ENCODE data around the gene PANK1. TPM values are rescaled to one million over a fixed set of nuclear protein-coding genes. Genes with fewer than 3 reads are reported as not detected.

Gene PANK1
- total RNA-seq, 2 experiments from 2014 or later = 2.3 to 3.9 TPM

DNA sequence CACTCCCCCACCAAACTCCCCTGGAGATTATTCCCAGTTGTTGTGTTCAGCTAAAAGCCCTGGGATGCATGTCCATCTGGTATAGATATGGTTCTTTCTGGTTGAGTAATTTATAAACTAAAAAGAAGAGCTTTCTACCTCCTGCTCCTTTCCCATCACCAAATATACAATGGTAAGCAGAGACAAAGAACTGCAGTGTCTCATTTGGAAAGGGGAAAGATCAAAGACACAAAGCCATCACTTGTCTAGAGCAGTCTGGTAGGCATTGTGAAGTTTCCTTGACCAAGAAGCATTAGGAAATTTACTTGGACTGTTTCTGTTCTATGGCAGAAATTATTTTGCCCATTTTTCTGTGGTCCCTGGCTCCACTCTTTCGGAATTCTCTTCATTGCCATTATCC lies 24.9 kb upstream of the PANK1 start:
- Mint-ChIP-seq H3K36me3 (ENCODE audit: low read depth) (no peaks in the 10 kb centered on the region), H3K9me3 (no peaks in the 10 kb centered on the region), H3K4me1 (ENCODE audit: low read depth) (no peaks in the 10 kb centered on the region), H3K27me3 (peaks cover 4% of the 10 kb centered on the region), H3K27ac (no peak overlapping the region), H3K4me3 (no peak overlapping the region)
- ATAC-seq (no peak), DNase-seq (no peak)
- TF ChIP-seq, protein P1, sequence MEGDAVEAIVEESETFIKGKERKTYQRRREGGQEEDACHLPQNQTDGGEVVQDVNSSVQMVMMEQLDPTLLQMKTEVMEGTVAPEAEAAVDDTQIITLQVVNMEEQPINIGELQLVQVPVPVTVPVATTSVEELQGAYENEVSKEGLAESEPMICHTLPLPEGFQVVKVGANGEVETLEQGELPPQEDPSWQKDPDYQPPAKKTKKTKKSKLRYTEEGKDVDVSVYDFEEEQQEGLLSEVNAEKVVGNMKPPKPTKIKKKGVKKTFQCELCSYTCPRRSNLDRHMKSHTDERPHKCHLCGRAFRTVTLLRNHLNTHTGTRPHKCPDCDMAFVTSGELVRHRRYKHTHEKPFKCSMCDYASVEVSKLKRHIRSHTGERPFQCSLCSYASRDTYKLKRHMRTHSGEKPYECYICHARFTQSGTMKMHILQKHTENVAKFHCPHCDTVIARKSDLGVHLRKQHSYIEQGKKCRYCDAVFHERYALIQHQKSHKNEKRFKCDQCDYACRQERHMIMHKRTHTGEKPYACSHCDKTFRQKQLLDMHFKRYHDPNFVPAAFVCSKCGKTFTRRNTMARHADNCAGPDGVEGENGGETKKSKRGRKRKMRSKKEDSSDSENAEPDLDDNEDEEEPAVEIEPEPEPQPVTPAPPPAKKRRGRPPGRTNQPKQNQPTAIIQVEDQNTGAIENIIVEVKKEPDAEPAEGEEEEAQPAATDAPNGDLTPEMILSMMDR (IDR thresholded peaks at IDR 0.05) = no peak
- ChIA-PET POLR2A (no interaction called here), CTCF (no interaction called here)
- intact Hi-C loops (cut with micrococcal nuclease) = no loop called here

DNA sequence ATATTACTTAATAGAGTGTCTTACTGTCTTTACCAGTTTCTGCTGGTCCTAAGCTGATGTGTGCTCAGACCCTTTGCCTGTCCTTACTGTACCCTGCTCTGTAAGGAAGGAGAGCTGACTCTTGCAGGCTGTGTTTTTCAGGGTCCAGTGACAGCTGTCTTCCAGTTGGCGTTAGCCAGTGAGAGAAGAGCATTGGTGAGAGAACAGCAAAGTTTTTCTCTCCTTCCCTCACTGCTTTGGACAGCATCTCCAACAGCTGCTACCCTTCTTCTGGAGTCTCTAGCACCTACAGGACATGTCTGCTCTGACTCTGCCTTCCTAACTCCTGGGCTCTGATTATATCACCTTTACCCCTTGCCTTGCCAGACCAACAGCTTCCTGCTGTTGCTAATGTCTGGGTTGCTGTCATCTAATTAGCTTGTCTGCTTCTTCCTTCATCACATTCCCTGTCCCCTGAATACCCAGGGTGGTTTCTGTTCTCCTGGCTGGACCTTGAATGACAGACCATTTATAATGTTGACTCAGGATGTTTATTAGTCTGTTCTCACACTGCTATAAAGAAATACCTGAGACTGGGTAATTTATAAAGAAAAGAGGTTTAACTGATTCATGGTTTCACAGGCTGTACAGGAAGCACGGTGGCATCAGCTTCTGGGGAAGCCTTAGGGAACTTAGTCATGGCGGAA lies 23.5 kb upstream of the PANK1 start:
- H3K4me3 Mint-ChIP-seq = no peak overlapping the region
- peaks cover 4% of the 10 kb centered on the region for H3K27me3 Mint-ChIP-seq
- H3K4me1 Mint-ChIP-seq (ENCODE audit: low read depth) = no peaks in the 10 kb centered on the region
- DNase-seq = no peak
- H3K27ac Mint-ChIP-seq = no peak overlapping the region
- CTCF ChIA-PET = no interaction called here
- ATAC-seq = no peak
- intact Hi-C loops (cut with micrococcal nuclease) = no loop called here
- POLR2A ChIA-PET = no interaction called here
- H3K36me3 Mint-ChIP-seq (ENCODE audit: low read depth) = no peaks in the 10 kb centered on the region
- no peaks in the 10 kb centered on the region for H3K9me3 Mint-ChIP-seq
- TF ChIP-seq, protein P1 (IDR thresholded peaks at IDR 0.05) = no peak

DNA sequence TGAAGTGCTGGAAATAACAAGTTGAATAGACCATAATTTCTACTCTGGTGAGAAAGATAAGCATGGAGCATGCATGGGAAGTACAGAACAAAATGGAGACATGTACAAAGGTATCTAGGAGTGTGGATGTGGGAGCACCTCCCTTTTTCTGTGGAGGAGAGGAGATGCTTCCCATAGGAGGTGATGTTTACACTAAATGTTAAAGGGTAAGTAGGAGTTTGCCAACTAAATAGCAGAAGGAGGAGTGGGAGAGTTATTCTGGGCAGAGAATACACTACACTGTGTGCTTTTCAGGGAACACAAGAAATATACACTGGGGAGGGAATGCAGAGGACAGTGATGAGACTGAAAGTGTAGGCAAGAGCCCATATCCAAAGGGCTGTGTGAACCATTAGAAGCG lies 21.1 kb upstream of the PANK1 start:
- Mint-ChIP-seq H3K27ac (no peak overlapping the region), H3K9me3 (no peaks in the 10 kb centered on the region), H3K36me3 (ENCODE audit: low read depth) (no peaks in the 10 kb centered on the region), H3K4me3 (no peak overlapping the region), H3K27me3 (peaks cover 2% of the 10 kb centered on the region), H3K4me1 (ENCODE audit: low read depth) (no peaks in the 10 kb centered on the region)
- TF ChIP-seq, protein P1 (IDR thresholded peaks at IDR 0.05) = no peak
- DNase-seq = no peak
- no peak for ATAC-seq
- intact Hi-C loops (cut with micrococcal nuclease) = no loop called here
- ChIA-PET CTCF (no interaction called here), POLR2A (no interaction called here)

DNA sequence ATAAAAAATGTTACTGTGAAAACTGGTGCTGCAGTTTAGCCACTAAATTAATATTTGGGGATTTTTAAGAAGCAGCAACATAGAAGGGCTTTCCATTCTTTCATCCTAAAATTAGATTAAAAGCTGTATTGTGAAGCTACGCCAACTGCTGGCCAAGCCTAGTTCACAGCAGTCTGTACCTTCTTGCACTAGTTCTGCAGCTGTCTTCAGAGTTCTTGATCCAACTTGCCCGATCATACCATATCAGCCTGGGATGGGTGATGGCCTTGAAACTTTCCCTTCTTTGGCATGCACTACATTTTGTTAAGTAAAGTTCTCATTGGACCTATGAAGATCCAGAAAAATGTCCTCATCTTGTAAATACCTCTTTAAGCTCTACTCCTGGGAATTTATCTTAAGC lies 20.3 kb upstream of the PANK1 start:
- no peaks in the 10 kb centered on the region for H3K4me1 Mint-ChIP-seq (ENCODE audit: low read depth)
- intact Hi-C loops (cut with micrococcal nuclease) = no loop called here
- no peak for DNase-seq
- no peaks in the 10 kb centered on the region for H3K36me3 Mint-ChIP-seq (ENCODE audit: low read depth)
- ATAC-seq = no peak
- H3K27me3 Mint-ChIP-seq = peaks cover 2% of the 10 kb centered on the region
- ChIA-PET POLR2A (no interaction called here), CTCF (no interaction called here)
- TF ChIP-seq, protein P1 (IDR thresholded peaks at IDR 0.05) = no peak
- H3K27ac Mint-ChIP-seq = no peak overlapping the region
- H3K4me3 Mint-ChIP-seq = no peak overlapping the region
- H3K9me3 Mint-ChIP-seq = no peaks in the 10 kb centered on the region

DNA sequence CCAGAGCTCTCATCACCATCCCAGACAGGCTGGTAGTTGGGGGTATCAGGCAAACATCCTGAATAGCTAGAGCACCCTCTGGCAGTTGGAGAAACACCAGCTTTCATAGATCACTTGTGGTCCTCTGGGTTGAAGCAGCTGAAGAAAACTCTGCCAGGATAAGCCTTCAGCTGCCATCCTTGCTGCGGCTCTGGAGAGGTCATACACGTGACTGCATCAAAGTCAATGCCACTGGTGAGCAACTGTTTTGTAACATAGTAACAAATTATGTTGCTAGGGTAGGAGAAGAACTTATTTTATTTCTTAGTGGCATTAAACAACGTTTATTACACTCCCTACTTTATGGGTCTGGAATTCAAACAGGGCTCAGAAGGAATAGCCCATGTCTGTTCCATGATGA lies 19.2 kb upstream of the PANK1 start:
- TF ChIP-seq, protein P1 (IDR thresholded peaks at IDR 0.05) = no peak
- no peak overlapping the region for H3K27ac Mint-ChIP-seq
- ATAC-seq (no peak), DNase-seq (no peak)
- H3K27me3 Mint-ChIP-seq = no peaks in the 10 kb centered on the region
- H3K4me1 Mint-ChIP-seq (ENCODE audit: low read depth) = no peaks in the 10 kb centered on the region
- intact Hi-C loops (cut with micrococcal nuclease) = no loop called here
- H3K9me3 Mint-ChIP-seq = no peaks in the 10 kb centered on the region
- H3K4me3 Mint-ChIP-seq = no peak overlapping the region
- CTCF ChIA-PET = no interaction called here
- H3K36me3 Mint-ChIP-seq (ENCODE audit: low read depth) = no peaks in the 10 kb centered on the region
- POLR2A ChIA-PET = no interaction called here
